Measurements from ENCODE around the gene HCN1. TPM values are rescaled to one million over a fixed set of nuclear protein-coding genes. Genes with fewer than 3 reads are reported as not detected.
"Not testable (repeated sequence)": the region's sequence is repeated elsewhere in the genome, so short reads cannot be mapped to it uniquely, and the experiment has no call there.

Gene HCN1
- polyA plus RNA-seq, 3 donors from 2014 or later = not detected

- Mint-ChIP-seq H3K36me3 (no peaks in the 10 kb centered on the region), H3K27me3 (ENCODE audit: low read depth in 3 of 3) (peaks cover 0 to 4% (median 0%) of the 10 kb centered on the region in 3 donors), H3K4me1 (no peaks in the 10 kb centered on the region), H3K9me3 (peaks cover 8 to 39% (median 24%) of the 10 kb centered on the region in 6 donors), H3K27ac (no peak overlapping the region), H3K4me3 (no peak overlapping the region)
- no peak for DNase-seq
These were observed 313.6 kb downstream of the HCN1 start for GRCh38 chr5:45382583-45382982.

GRCh38 chr5:45376417-45376816, 319.8 kb downstream of the HCN1 start:
- H3K4me3 Mint-ChIP-seq = no peak overlapping the region
- H3K4me1 Mint-ChIP-seq = no peaks in the 10 kb centered on the region
- no peak overlapping the region for H3K27ac Mint-ChIP-seq
- DNase-seq = no peak
- H3K27me3 Mint-ChIP-seq (ENCODE audit: low read depth in 3 of 3) = no peaks in the 10 kb centered on the region
- peaks cover 0 to 22% (median 11%) of the 10 kb centered on the region in 6 donors for H3K9me3 Mint-ChIP-seq
- no peaks in the 10 kb centered on the region for H3K36me3 Mint-ChIP-seq

- H3K27me3 Mint-ChIP-seq (ENCODE audit: low read depth in 3 of 3) = peaks cover 0 to 2% (median 2%) of the 10 kb centered on the region in 3 donors
- H3K9me3 Mint-ChIP-seq = peaks cover 2 to 33% (median 12%) of the 10 kb centered on the region in 6 donors
- no peaks in the 10 kb centered on the region for H3K36me3 Mint-ChIP-seq
- H3K27ac Mint-ChIP-seq = no peak overlapping the region
- H3K4me1 Mint-ChIP-seq = no peaks in the 10 kb centered on the region
- no peak for DNase-seq
- no peak overlapping the region for H3K4me3 Mint-ChIP-seq
These were observed 323.6 kb downstream of the HCN1 start for GRCh38 chr5:45372629-45373028.

- H3K27me3 Mint-ChIP-seq (ENCODE audit: low read depth in 3 of 3); H3K27ac Mint-ChIP-seq; H3K4me1 Mint-ChIP-seq; DNase-seq; H3K36me3 Mint-ChIP-seq; H3K4me3 Mint-ChIP-seq: not testable (repeated sequence)
- peaks cover 3 to 30% (median 9%) of the 10 kb centered on the region in 6 donors for H3K9me3 Mint-ChIP-seq
These were observed 324.8 kb downstream of the HCN1 start for GRCh38 chr5:45371423-45371822.

- no peak overlapping the region for H3K4me3 Mint-ChIP-seq
- H3K36me3 Mint-ChIP-seq = no peaks in the 10 kb centered on the region
- peaks cover 0 to 2% (median 0%) of the 10 kb centered on the region in 3 donors for H3K27me3 Mint-ChIP-seq (ENCODE audit: low read depth in 3 of 3)
- no peak overlapping the region for H3K27ac Mint-ChIP-seq
- no peak for DNase-seq
- peaks cover 4 to 50% (median 24%) of the 10 kb centered on the region in 6 donors for H3K9me3 Mint-ChIP-seq
- no peaks in the 10 kb centered on the region for H3K4me1 Mint-ChIP-seq
These were observed 340.8 kb downstream of the HCN1 start for GRCh38 chr5:45355189-45355992.

- H3K36me3 Mint-ChIP-seq = no peaks in the 10 kb centered on the region
These were observed 359.7 kb downstream of the HCN1 start for GRCh38 chr5:45336464-45336863.

GRCh38 chr5:45335978-45336377, 360.2 kb downstream of the HCN1 start:
- Mint-ChIP-seq H3K4me3 (no peak overlapping the region), H3K27ac (no peak overlapping the region), H3K4me1 (no peaks in the 10 kb centered on the region), H3K36me3 (no peaks in the 10 kb centered on the region), H3K27me3 (ENCODE audit: low read depth in 3 of 3) (peaks cover 0 to 2% (median 0%) of the 10 kb centered on the region in 3 donors), H3K9me3 (peaks cover 13 to 57% (median 27%) of the 10 kb centered on the region in 6 donors)
- DNase-seq = no peak

More at GRCh38 chr5:45336464-45336863, 359.7 kb downstream of the HCN1 start:
- no peak for DNase-seq
- no peak overlapping the region for H3K27ac Mint-ChIP-seq
- H3K4me1 Mint-ChIP-seq = no peaks in the 10 kb centered on the region
- H3K9me3 Mint-ChIP-seq = peaks cover 13 to 62% (median 31%) of the 10 kb centered on the region in 6 donors
- H3K27me3 Mint-ChIP-seq (ENCODE audit: low read depth in 3 of 3) = peaks cover 0 to 2% (median 0%) of the 10 kb centered on the region in 3 donors
- no peak overlapping the region for H3K4me3 Mint-ChIP-seq

- no peak overlapping the region for H3K27ac Mint-ChIP-seq
- H3K4me1 Mint-ChIP-seq = no peaks in the 10 kb centered on the region
- H3K36me3 Mint-ChIP-seq = no peaks in the 10 kb centered on the region
- H3K4me3 Mint-ChIP-seq = no peak overlapping the region
- DNase-seq = no peak
- H3K27me3 Mint-ChIP-seq (ENCODE audit: low read depth in 3 of 3) = peaks cover 0 to 2% (median 0%) of the 10 kb centered on the region in 3 donors
- H3K9me3 Mint-ChIP-seq = peaks cover 13 to 54% (median 26%) of the 10 kb centered on the region in 6 donors
These were observed 360.8 kb downstream of the HCN1 start for GRCh38 chr5:45335346-45335745.

GRCh38 chr5:45334939-45335338, 361.2 kb downstream of the HCN1 start:
- DNase-seq = no peak
- Mint-ChIP-seq H3K27me3 (ENCODE audit: low read depth in 3 of 3) (peaks cover 0 to 2% (median 0%) of the 10 kb centered on the region in 3 donors), H3K4me1 (no peaks in the 10 kb centered on the region), H3K9me3 (peaks cover 13 to 54% (median 26%) of the 10 kb centered on the region in 6 donors), H3K4me3 (no peak overlapping the region), H3K27ac (no peak overlapping the region), H3K36me3 (no peaks in the 10 kb centered on the region)

GRCh38 chr5:45312627-45313026, 383.6 kb downstream of the HCN1 start:
- peaks cover 20 to 58% (median 48%) of the 10 kb centered on the region in 6 donors for H3K9me3 Mint-ChIP-seq
- DNase-seq; H3K27ac Mint-ChIP-seq; H3K4me1 Mint-ChIP-seq; H3K4me3 Mint-ChIP-seq; H3K36me3 Mint-ChIP-seq; H3K27me3 Mint-ChIP-seq (ENCODE audit: low read depth in 3 of 3): not testable (repeated sequence)

GRCh38 chr5:45295231-45295630, 400.9 kb downstream of the HCN1 start:
- Mint-ChIP-seq H3K9me3 (peaks cover 8 to 48% (median 20%) of the 10 kb centered on the region in 6 donors), H3K4me3 (no peak overlapping the region), H3K27ac (no peak overlapping the region), H3K27me3 (ENCODE audit: low read depth in 3 of 3) (no peaks in the 10 kb centered on the region), H3K36me3 (no peaks in the 10 kb centered on the region), H3K4me1 (no peaks in the 10 kb centered on the region)
- DNase-seq = no peak

GRCh38 chr5:45288746-45289145, 407.4 kb downstream of the HCN1 start:
- Mint-ChIP-seq H3K27me3 (ENCODE audit: low read depth in 3 of 3) (no peaks in the 10 kb centered on the region), H3K4me1 (no peaks in the 10 kb centered on the region), H3K27ac (no peak overlapping the region), H3K36me3 (no peaks in the 10 kb centered on the region), H3K9me3 (peaks cover 0 to 35% (median 16%) of the 10 kb centered on the region in 6 donors), H3K4me3 (no peak overlapping the region)
- no peak for DNase-seq

GRCh38 chr5:45284436-45284835, 411.7 kb downstream of the HCN1 start:
- Mint-ChIP-seq H3K36me3 (no peaks in the 10 kb centered on the region), H3K27ac (no peak overlapping the region), H3K27me3 (ENCODE audit: low read depth in 3 of 3) (no peaks in the 10 kb centered on the region), H3K4me3 (no peak overlapping the region), H3K9me3 (peaks cover 0 to 39% (median 22%) of the 10 kb centered on the region in 6 donors), H3K4me1 (no peaks in the 10 kb centered on the region)
- DNase-seq = no peak

GRCh38 chr5:45281081-45281480, 415.1 kb downstream of the HCN1 start:
- H3K27me3 Mint-ChIP-seq (ENCODE audit: low read depth in 3 of 3) = no peaks in the 10 kb centered on the region
- no peak for DNase-seq
- H3K4me3 Mint-ChIP-seq = no peak overlapping the region
- H3K36me3 Mint-ChIP-seq = no peaks in the 10 kb centered on the region
- no peaks in the 10 kb centered on the region for H3K4me1 Mint-ChIP-seq
- H3K27ac Mint-ChIP-seq = no peak overlapping the region
- H3K9me3 Mint-ChIP-seq = peaks cover 8 to 43% (median 23%) of the 10 kb centered on the region in 6 donors

All from immature natural killer cell (primary cell).